OCI-LY7 (cell line): Measurements from ENCODE around the gene OGDHL. TPM values are rescaled to one million over a fixed set of nuclear protein-coding genes. Genes with fewer than 3 reads are reported as not detected.

ENCODE experiments used
- BruUV-seq: library from RNA; stranded (reverse); fragments of 400-500 nt; replicated peaks from 2 replicates; lab custom pipeline; 2021; lab: Mats Ljungman, UMichigan
- CTCF ChIA-PET: fragments of 300-600 bp; sonication (Branson Sonifier 250); formaldehyde crosslinking; loops from one replicate; lab custom pipeline; 2022; ENCODE audit warnings: antibody characterized with exemption; ENCODE audit not compliant: unreplicated experiment; lab: Charles Lee
- POLR2A ChIA-PET: fragments of 300-600 bp; sonication (Branson Sonifier 250); formaldehyde crosslinking; loops from one replicate; lab custom pipeline; 2022; ENCODE audit warnings: antibody characterized with exemption; lab: Charles Lee
- DNase-seq: peaks from one replicate; pipeline ENCODE4 v3.0.0-alpha.2; 2015; ENCODE audit warnings: low spot score
- H2AFZ ChIP-seq: fragments of 200-600 bp; sonication (generic), shearing (Covaris generic); 2 replicates; pipeline ENCODE4 v1.6.1; 2014; ENCODE audit warnings: mild to moderate bottlenecking, antibody characterized with exemption, low read length, moderate library complexity
- H3K27ac ChIP-seq: fragments of 200-600 bp; sonication (generic); 2 replicates; pipeline ENCODE4 v1.5.1; 2014; ENCODE audit warnings: mixed run types, low read depth, mild to moderate bottlenecking, moderate library complexity, low read length, inconsistent platforms; ENCODE audit not compliant: poor library complexity, severe bottlenecking
- H3K36me3 ChIP-seq: fragments of 200-600 bp; sonication (generic); 2 replicates; pipeline ENCODE4 v1.6.1; 2014; ENCODE audit warnings: mild to moderate bottlenecking, antibody characterized with exemption, low read length, moderate library complexity, mixed read lengths; ENCODE audit not compliant: insufficient read depth
- H3K4me1 ChIP-seq: fragments of 200-600 bp; sonication (generic); 2 replicates; pipeline ENCODE4 v1.5.1; 2014; ENCODE audit warnings: mild to moderate bottlenecking, low read length; ENCODE audit not compliant: insufficient read depth, poor library complexity, severe bottlenecking
- H3K4me2 ChIP-seq: fragments of 200-600 bp; sonication (generic); 2 replicates; pipeline ENCODE4 v1.6.1; 2014; ENCODE audit warnings: mild to moderate bottlenecking, low read length
- H3K4me3 ChIP-seq: fragments of 200-600 bp; sonication (generic); 2 replicates; pipeline ENCODE4 v1.5.1; 2014; ENCODE audit warnings: mild to moderate bottlenecking, low read depth, low read length; ENCODE audit not compliant: poor library complexity, severe bottlenecking
- H3K79me2 ChIP-seq: fragments of 200-600 bp; sonication (generic); 2 replicates; pipeline ENCODE4 v1.6.1; 2016; ENCODE audit warnings: low read depth, mild to moderate bottlenecking, low read length, moderate library complexity, mixed read lengths; ENCODE audit not compliant: insufficient read depth
- H3K9me2 ChIP-seq: fragments of 200-600 bp; sonication (generic); 2 replicates; pipeline ENCODE4 v1.6.1; 2016; ENCODE audit warnings: mild to moderate bottlenecking, low read length, mixed read lengths; ENCODE audit not compliant: insufficient read depth
- H3K9me3 ChIP-seq: fragments of 200-600 bp; sonication (generic); 2 replicates; pipeline ENCODE4 v1.6.1; 2014; ENCODE audit warnings: mild to moderate bottlenecking, mixed run types, low read length, mixed read lengths
- H4K20me1 ChIP-seq: fragments of 200-600 bp; sonication (generic); 2 replicates; pipeline ENCODE4 v1.6.1; 2014; ENCODE audit warnings: mild to moderate bottlenecking, antibody characterized with exemption, low read length, moderate library complexity, mixed read lengths; ENCODE audit not compliant: insufficient read depth
- CTCF ChIP-seq: fragments of 200-600 bp; sonication (generic); conservative IDR thresholded peaks from 2 replicates; pipeline ENCODE4 v1.5.1; 2014; ENCODE audit warnings: mild to moderate bottlenecking, antibody characterized with exemption, low read length, moderate library complexity, mixed read lengths
- EZH2phosphoT487 ChIP-seq: fragments of 200-600 bp; sonication (generic); IDR thresholded peaks from 2 replicates; pipeline ENCODE4 v1.6.1; 2018; ENCODE audit warnings: low read depth, borderline replicate concordance, mild to moderate bottlenecking, mixed run types, antibody characterized with exemption, low read length, moderate library complexity, mixed read lengths
- intact Hi-C: fragments of 100-400 bp; cut with micrococcal nuclease; formaldehyde crosslinking; loops from one replicate; pipeline ENCODE4 v1.10.0; 2022; ENCODE audit not compliant: unreplicated experiment
- total RNA-seq, 2 experiments: library from RNA; depleted of rRNA in 1 of 2; stranded (reverse); fragments of >200 nt in 1 of 2; shearing (Covaris generic) in 1 of 2; gene quantifications; 2 replicates each; pipeline ENCODE4 v1.2.3, GENCODE V29; 2014 to 2022

The OGDHL gene
- total RNA-seq, 2 experiments from 2014 or later, result 0.23 TPM; not detected in 1

GRCh38 chr10:49694466-49694865 is 67.7 kb downstream of the OGDHL start:
- no peaks in the 10 kb centered on the region for H3K9me2 ChIP-seq
- no peaks in the 10 kb centered on the region for H3K79me2 ChIP-seq
- no peaks in the 10 kb centered on the region for H3K9me3 ChIP-seq
- ChIA-PET POLR2A (interaction anchor here (0.7 kb wide), 1 partner anchor 8 kb away, joined by 3 read pairs; no protein-coding TSS in a partner anchor), CTCF (no interaction called here)
- no peak overlapping the region for H3K27ac ChIP-seq
- no peak overlapping the region for H3K4me3 ChIP-seq
- H3K36me3 ChIP-seq, result no peaks in the 10 kb centered on the region
- no peaks in the 10 kb centered on the region for H4K20me1 ChIP-seq
- no peak overlapping the region for H3K4me2 ChIP-seq
- no peak for DNase-seq
- H2AFZ ChIP-seq, result no peak overlapping the region
- BruUV-seq, result no TSS peak
- no peaks in the 10 kb centered on the region for H3K4me1 ChIP-seq
- intact Hi-C loops, result no loop called here
- TF ChIP-seq CTCF, result no peak
- TF ChIP-seq EZH2phosphoT487, result no peak

GRCh38 chr10:49691588-49691987 is 70.5 kb downstream of the OGDHL start:
- DNase-seq, result no peak
- TF ChIP-seq CTCF, result no peak
- TF ChIP-seq EZH2phosphoT487, result no peak
- H3K9me3 ChIP-seq, result no peaks in the 10 kb centered on the region
- H3K36me3 ChIP-seq, result no peaks in the 10 kb centered on the region
- H3K9me2 ChIP-seq, result no peaks in the 10 kb centered on the region
- H3K4me1 ChIP-seq, result no peaks in the 10 kb centered on the region
- no TSS peak for BruUV-seq
- H4K20me1 ChIP-seq, result no peaks in the 10 kb centered on the region
- intact Hi-C loops, result no loop called here
- no peak overlapping the region for H2AFZ ChIP-seq
- no peak overlapping the region for H3K27ac ChIP-seq
- CTCF ChIA-PET, result no interaction called here
- no peak overlapping the region for H3K4me3 ChIP-seq
- H3K79me2 ChIP-seq, result no peaks in the 10 kb centered on the region
- POLR2A ChIA-PET, result no interaction called here
- no peak overlapping the region for H3K4me2 ChIP-seq

- BruUV-seq, result no TSS peak
- H4K20me1 ChIP-seq, result no peaks in the 10 kb centered on the region
- no peak overlapping the region for H3K27ac ChIP-seq
- intact Hi-C loops, result no loop called here
- DNase-seq, result no peak
- TF ChIP-seq EZH2phosphoT487 (no peak), CTCF (no peak)
- H3K79me2 ChIP-seq, result no peaks in the 10 kb centered on the region
- H3K9me2 ChIP-seq, result no peaks in the 10 kb centered on the region
- POLR2A ChIA-PET, result no interaction called here
- H3K9me3 ChIP-seq, result no peaks in the 10 kb centered on the region
- H3K4me1 ChIP-seq, result no peaks in the 10 kb centered on the region
- H3K4me3 ChIP-seq, result no peak overlapping the region
- H3K4me2 ChIP-seq, result no peak overlapping the region
- no peak overlapping the region for H2AFZ ChIP-seq
- CTCF ChIA-PET, result no interaction called here
- no peaks in the 10 kb centered on the region for H3K36me3 ChIP-seq
Measured at GRCh38 chr10:49690698-49691356, 71.3 kb downstream of the OGDHL start.
